K562 (cell line): Measurements from ENCODE around the gene HLA-B. TPM values are rescaled to one million over a fixed set of nuclear protein-coding genes. Genes with fewer than 3 reads are reported as not detected.

Source experiments
- ATAC-seq: fragments of 200-7000 bp; cut with Tn5 transposase; 3 replicates; pipeline ENCODE4 v1.9.1; 2020; ENCODE audit warnings: moderate library complexity
- BruUV-seq: library from RNA; stranded (reverse); fragments of 400-500 nt; replicated peaks from 2 replicates; lab custom pipeline; 2021; lab: Mats Ljungman, UMichigan
- CTCF ChIA-PET: fragments of 300-600 bp; formaldehyde crosslinking; extraction: SDS; loops from one replicate; lab custom pipeline; 2021; ENCODE audit warnings: low intra/inter-chr PET ratio; lab: Yijun Ruan, JAX
- POLR2A ChIA-PET: fragments of 300-600, 350-650 bp; sonication (Branson Sonifier 250); formaldehyde crosslinking; extraction: SDS; loops from one replicate; lab custom pipeline; 2021; ENCODE audit warnings: antibody characterized with exemption, inconsistent platforms; lab: Yijun Ruan, JAX
- DNase-seq, 4 experiments: peaks; one replicate each; pipeline versions ENCODE4 v3.0.0 to v3.0.0-alpha.2; 2011 to 2018; ENCODE audit warnings: low spot score in 3 of 4, mixed read lengths in 3 of 4; ENCODE audit errors: extremely low read depth in 1 of 4
- FAIRE-seq: peaks from 2 replicates; lab custom pipeline; 2011; peaks lifted over from hg19 to GRCh38; lab: Jason Lieb, UNC
- H2AFZ ChIP-seq: 2 replicates; pipeline ENCODE4 v1.6.0; 2011; ENCODE audit warnings: low read depth, low read length, control low read depth, inconsistent platforms
- H3K27ac ChIP-seq: fragments of 200-600 bp; 3 replicates; pipeline ENCODE4 v1.8.0; 2011; ENCODE audit warnings: low read depth, mild to moderate bottlenecking, control low read depth, inconsistent platforms, low read length, moderate library complexity, mixed read lengths; ENCODE audit errors: extremely low read depth
- H3K27me3 ChIP-seq, 2 experiments: fragments of 300-600 bp in 1 of 2; 2 replicates in 1 of 2; 3 replicates in 1 of 2; pipeline versions ENCODE4 v1.6.0 to v1.8.0; 2011; ENCODE audit warnings: inconsistent platforms in 2 of 2, low read length in 2 of 2, mild to moderate bottlenecking in 1 of 2, mixed read lengths in 1 of 2, moderate library complexity in 1 of 2; ENCODE audit not compliant: control insufficient read depth in 2 of 2, insufficient read depth in 2 of 2
- H3K36me3 ChIP-seq: fragments of 300-600 bp; 3 replicates; pipeline ENCODE4 v1.8.0; 2011; ENCODE audit warnings: mild to moderate bottlenecking, low read length, inconsistent platforms; ENCODE audit not compliant: control insufficient read depth, insufficient read depth
- H3K4me1 ChIP-seq, 2 experiments: fragments of 200-600 bp in 1 of 2; replicated peaks in 1 of 2; 2 replicates in 1 of 2; 3 replicates in 1 of 2; pipeline versions ENCODE4 v1.5.1 to v1.8.0; 2011; ENCODE audit warnings: inconsistent platforms in 2 of 2, low read length in 2 of 2, mild to moderate bottlenecking in 1 of 2, mixed read lengths in 1 of 2, moderate library complexity in 1 of 2; ENCODE audit not compliant: control insufficient read depth in 2 of 2, insufficient read depth in 2 of 2
- H3K4me2 ChIP-seq: 2 replicates; pipeline ENCODE4 v1.6.1; 2011; ENCODE audit warnings: low read length, control low read depth, inconsistent platforms, mixed read lengths; ENCODE audit not compliant: insufficient read depth
- H3K4me3 ChIP-seq: fragments of 200-600 bp; sonication (generic), shearing (Covaris generic); 2 replicates; pipeline ENCODE4 v1.5.1; 2016; ENCODE audit warnings: control low read depth, inconsistent platforms
- H3K79me2 ChIP-seq: fragments of 200-600 bp; 3 replicates; pipeline ENCODE4 v1.8.0; 2011; ENCODE audit warnings: low read length, inconsistent platforms; ENCODE audit not compliant: control insufficient read depth, insufficient read depth
- H3K9ac ChIP-seq, 2 experiments: 2 replicates each; pipeline versions ENCODE4 v1.6.0 to v1.6.1; 2011; ENCODE audit warnings: low read depth in 2 of 2, low read length in 2 of 2, control low read depth in 1 of 2, inconsistent platforms in 1 of 2, mild to moderate bottlenecking in 1 of 2, mixed read lengths in 1 of 2; ENCODE audit not compliant: insufficient read depth in 1 of 2
- H3K9me1 ChIP-seq: one replicate; pipeline ENCODE4 v1.6.0; 2011; ENCODE audit warnings: inconsistent platforms, mild to moderate bottlenecking, low read length, moderate library complexity; ENCODE audit not compliant: control insufficient read depth, insufficient read depth
- H3K9me3 ChIP-seq: replicated peaks from 2 replicates; pipeline ENCODE4 v1.5.1; 2011; ENCODE audit warnings: low read depth, low read length, inconsistent platforms; ENCODE audit not compliant: control insufficient read depth, insufficient read depth
- H4K20me1 ChIP-seq: replicated peaks from 2 replicates; pipeline ENCODE4 v1.6.1; 2011; ENCODE audit warnings: low read length, inconsistent platforms, mixed read lengths; ENCODE audit not compliant: control insufficient read depth, insufficient read depth
- C11orf30 ChIP-seq: fragments of 450-650 bp; IDR thresholded peaks from 2 replicates; pipeline ENCODE4 v1.6.1; 2016; ENCODE audit warnings: low read depth, mild to moderate bottlenecking
- HNRNPUL1 ChIP-seq: fragments of 200-400 bp; formaldehyde crosslinking; IDR thresholded peaks from 2 replicates; pipeline ENCODE4 v1.6.1; 2017; ENCODE audit warnings: low read length
- SMAD4 ChIP-seq: fragments of 250-450 bp; sonication (Bioruptor Pico); conservative IDR thresholded peaks from 2 replicates; pipeline ENCODE4 v1.8.0; 2021; ENCODE audit warnings: inconsistent platforms, mild to moderate bottlenecking, moderate library complexity
- TAF9B ChIP-seq: fragments of 450-650 bp; IDR thresholded peaks from 2 replicates; pipeline ENCODE4 v1.6.1; 2018; ENCODE audit warnings: mild to moderate bottlenecking; ENCODE audit not compliant: partially characterized antibody
- ZNF253 ChIP-seq: fragments of 250-450 bp; sonication (Bioruptor Pico); conservative IDR thresholded peaks from 2 replicates; pipeline ENCODE4 v1.6.1; 2021; ENCODE audit warnings: mild to moderate bottlenecking
- in situ Hi-C: fragments of 300-500 bp; cut with MboI; formaldehyde crosslinking; loops from 4 replicates; pipeline ENCODE4 v1.15.0; 2018; ENCODE audit warnings: inconsistent platforms, mixed read lengths
- intact Hi-C: fragments of 100-400 bp; cut with micrococcal nuclease; formaldehyde crosslinking; loops from 2 replicates; pipeline ENCODE4 v1.14.2; 2022
- polyA plus RNA-seq, 8 experiments: library from polyadenylated mRNA; depleted of rRNA in 4 of 8; stranded (reverse) in 5 of 8; unstranded in 3 of 8; fragments of >200 nt; fragmentation: Nextera tagmentation in 2 of 8; fragmentation: Illumina TruSeq in 1 of 8; extraction: Ambion mirVana in 2 of 8; extraction: Trizol in 1 of 8; gene quantifications; 2 replicates each; pipeline versions ENCODE4 v1.2.1 to v1.2.3, GENCODE V29; 2011 to 2014; ENCODE audit warnings: inconsistent platforms in 1 of 8, missing spikeins in 1 of 8
- total RNA-seq, 7 experiments: library from RNA; depleted of rRNA in 6 of 7; stranded (reverse); fragments of >200 nt in 6 of 7; fragmentation: Illumina TruSeq in 2 of 7; extraction: Trizol in 2 of 7; gene quantifications; 2 replicates each; pipeline versions ENCODE4 v1.2.1 to v1.2.3, GENCODE V29; 2011 to 2021; ENCODE audit warnings: low replicate concordance in 1 of 7
- TF ChIP-seq, protein P1 (sequence below): sonication (generic); formaldehyde crosslinking; IDR thresholded peaks from 2 replicates; pipeline ENCODE4 v1.8.0; 2022; ENCODE audit warnings: mild to moderate bottlenecking, missing genetic modification reagents
- TF ChIP-seq, protein P2 (sequence below): fragments of 200-800 bp; sonication (Bioruptor generic); IDR thresholded peaks from 2 replicates; pipeline ENCODE4 v1.6.1; 2017; ENCODE audit warnings: missing genetic modification characterization, missing compliant biosample characterization
- TF ChIP-seq, protein P3 (sequence below): sonication (generic); formaldehyde crosslinking; IDR thresholded peaks from 2 replicates; pipeline ENCODE4 v1.8.0; 2023; ENCODE audit warnings: mild to moderate bottlenecking, missing genetic modification reagents
- TF ChIP-seq, protein P4 (sequence below): sonication (generic); formaldehyde crosslinking; IDR thresholded peaks from 2 replicates; pipeline ENCODE4 v1.8.0; 2022; ENCODE audit warnings: mild to moderate bottlenecking, missing genetic modification reagents

Gene HLA-B
- total and polyA plus RNA-seq, 9 of the 15 experiments (the other 6 are each of a cell fraction or from before 2014, with no cell fraction given) = 0.07 to 9.7 (median 0.65) TPM; not detected in 2

DNA sequence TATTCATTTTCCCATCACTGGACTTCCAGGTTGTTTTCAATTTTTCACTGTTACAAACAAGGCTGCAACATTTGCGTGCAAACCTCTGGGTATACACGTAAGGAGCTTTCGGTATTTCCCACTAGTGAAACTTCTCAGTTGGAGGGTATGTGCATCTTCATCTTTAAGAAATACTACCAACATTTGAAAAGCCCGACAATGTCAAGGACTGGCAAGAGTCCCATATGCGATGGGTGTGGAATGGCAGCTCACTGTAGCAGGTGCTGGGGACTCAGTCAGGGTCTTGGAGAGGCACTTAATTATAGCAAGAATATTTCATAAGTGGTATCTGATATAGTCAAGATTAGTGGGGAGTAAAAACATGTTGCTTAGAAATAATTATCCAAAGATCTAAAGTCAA is 8.9 kb upstream of the HLA-B start (continued):
- TF ChIP-seq, protein P1, sequence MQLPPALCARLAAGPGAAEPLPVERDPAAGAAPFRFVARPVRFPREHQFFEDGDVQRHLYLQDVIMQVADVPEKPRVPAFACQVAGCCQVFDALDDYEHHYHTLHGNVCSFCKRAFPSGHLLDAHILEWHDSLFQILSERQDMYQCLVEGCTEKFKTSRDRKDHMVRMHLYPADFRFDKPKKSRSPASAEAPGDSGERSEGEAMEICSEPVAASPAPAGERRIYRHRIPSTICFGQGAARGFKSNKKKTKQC (CRISPR knock-in tag) = no peak
- TF ChIP-seq, protein P2, sequence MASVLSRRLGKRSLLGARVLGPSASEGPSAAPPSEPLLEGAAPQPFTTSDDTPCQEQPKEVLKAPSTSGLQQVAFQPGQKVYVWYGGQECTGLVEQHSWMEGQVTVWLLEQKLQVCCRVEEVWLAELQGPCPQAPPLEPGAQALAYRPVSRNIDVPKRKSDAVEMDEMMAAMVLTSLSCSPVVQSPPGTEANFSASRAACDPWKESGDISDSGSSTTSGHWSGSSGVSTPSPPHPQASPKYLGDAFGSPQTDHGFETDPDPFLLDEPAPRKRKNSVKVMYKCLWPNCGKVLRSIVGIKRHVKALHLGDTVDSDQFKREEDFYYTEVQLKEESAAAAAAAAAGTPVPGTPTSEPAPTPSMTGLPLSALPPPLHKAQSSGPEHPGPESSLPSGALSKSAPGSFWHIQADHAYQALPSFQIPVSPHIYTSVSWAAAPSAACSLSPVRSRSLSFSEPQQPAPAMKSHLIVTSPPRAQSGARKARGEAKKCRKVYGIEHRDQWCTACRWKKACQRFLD (CRISPR knock-in tag) = no peak

DNA sequence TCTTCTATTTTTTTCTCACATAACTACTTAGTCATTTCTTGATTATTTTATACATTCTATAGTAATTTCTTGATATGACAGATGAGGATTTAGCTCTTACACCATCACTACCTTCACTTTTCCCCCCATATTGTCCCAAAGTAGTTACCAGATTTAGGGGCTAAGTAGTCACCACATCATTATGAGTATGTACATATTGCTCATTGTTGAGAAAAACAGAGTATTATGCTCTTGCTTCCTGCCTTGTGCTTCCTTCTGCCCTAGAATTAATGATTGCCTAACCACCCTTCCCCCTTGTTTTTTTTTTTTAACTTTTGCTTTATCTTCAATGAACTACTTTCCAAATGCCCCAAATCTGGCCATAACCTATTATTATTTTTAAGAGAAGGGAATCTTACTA is 6.8 kb upstream of the HLA-B start:
- DNase-seq = no peak
- ChIA-PET POLR2A (no interaction called here), CTCF (no interaction called here)
- Histone ChIP-seq H3K27me3 (peaks cover 18 to 23% of the 10 kb centered on the region in 2 experiments), H3K9ac (no peak overlapping the region), H3K36me3 (no peaks in the 10 kb centered on the region), H3K9me3 (no peaks in the 10 kb centered on the region), H3K4me2 (no peak overlapping the region), H4K20me1 (no peaks in the 10 kb centered on the region), H3K79me2 (no peaks in the 10 kb centered on the region), H2AFZ (no peak overlapping the region), H3K4me3 (no peak overlapping the region), H3K9me1 (no peaks in the 10 kb centered on the region), H3K4me1 (no peaks in the 10 kb centered on the region), H3K27ac (no peak overlapping the region)
- TF ChIP-seq HNRNPUL1 = no peak
- TF ChIP-seq, protein P3, sequence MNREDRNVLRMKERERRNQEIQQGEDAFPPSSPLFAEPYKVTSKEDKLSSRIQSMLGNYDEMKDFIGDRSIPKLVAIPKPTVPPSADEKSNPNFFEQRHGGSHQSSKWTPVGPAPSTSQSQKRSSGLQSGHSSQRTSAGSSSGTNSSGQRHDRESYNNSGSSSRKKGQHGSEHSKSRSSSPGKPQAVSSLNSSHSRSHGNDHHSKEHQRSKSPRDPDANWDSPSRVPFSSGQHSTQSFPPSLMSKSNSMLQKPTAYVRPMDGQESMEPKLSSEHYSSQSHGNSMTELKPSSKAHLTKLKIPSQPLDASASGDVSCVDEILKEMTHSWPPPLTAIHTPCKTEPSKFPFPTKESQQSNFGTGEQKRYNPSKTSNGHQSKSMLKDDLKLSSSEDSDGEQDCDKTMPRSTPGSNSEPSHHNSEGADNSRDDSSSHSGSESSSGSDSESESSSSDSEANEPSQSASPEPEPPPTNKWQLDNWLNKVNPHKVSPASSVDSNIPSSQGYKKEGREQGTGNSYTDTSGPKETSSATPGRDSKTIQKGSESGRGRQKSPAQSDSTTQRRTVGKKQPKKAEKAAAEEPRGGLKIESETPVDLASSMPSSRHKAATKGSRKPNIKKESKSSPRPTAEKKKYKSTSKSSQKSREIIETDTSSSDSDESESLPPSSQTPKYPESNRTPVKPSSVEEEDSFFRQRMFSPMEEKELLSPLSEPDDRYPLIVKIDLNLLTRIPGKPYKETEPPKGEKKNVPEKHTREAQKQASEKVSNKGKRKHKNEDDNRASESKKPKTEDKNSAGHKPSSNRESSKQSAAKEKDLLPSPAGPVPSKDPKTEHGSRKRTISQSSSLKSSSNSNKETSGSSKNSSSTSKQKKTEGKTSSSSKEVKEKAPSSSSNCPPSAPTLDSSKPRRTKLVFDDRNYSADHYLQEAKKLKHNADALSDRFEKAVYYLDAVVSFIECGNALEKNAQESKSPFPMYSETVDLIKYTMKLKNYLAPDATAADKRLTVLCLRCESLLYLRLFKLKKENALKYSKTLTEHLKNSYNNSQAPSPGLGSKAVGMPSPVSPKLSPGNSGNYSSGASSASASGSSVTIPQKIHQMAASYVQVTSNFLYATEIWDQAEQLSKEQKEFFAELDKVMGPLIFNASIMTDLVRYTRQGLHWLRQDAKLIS = no peak
- no peak for TF ChIP-seq ZNF253 (CRISPR knock-in tag)
- no peak for TF ChIP-seq C11orf30
- TF ChIP-seq, protein P4, sequence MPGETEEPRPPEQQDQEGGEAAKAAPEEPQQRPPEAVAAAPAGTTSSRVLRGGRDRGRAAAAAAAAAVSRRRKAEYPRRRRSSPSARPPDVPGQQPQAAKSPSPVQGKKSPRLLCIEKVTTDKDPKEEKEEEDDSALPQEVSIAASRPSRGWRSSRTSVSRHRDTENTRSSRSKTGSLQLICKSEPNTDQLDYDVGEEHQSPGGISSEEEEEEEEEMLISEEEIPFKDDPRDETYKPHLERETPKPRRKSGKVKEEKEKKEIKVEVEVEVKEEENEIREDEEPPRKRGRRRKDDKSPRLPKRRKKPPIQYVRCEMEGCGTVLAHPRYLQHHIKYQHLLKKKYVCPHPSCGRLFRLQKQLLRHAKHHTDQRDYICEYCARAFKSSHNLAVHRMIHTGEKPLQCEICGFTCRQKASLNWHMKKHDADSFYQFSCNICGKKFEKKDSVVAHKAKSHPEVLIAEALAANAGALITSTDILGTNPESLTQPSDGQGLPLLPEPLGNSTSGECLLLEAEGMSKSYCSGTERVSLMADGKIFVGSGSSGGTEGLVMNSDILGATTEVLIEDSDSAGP (CRISPR knock-in tag) = no peak
- no peak for TF ChIP-seq SMAD4 (CRISPR knock-in tag)
- no peak for TF ChIP-seq TAF9B
- intact Hi-C loops = no loop called here
- no peak for ATAC-seq
- no peak for FAIRE-seq
- no TSS peak for BruUV-seq
- in situ Hi-C loops = no loop called here
